OCI-LY7 (cell line): Measurements from ENCODE around the gene AGK. TPM values are rescaled to one million over a fixed set of nuclear protein-coding genes. Genes with fewer than 3 reads are reported as not detected.

Source experiments
- BruUV-seq: library from RNA; stranded (reverse); fragments of 400-500 nt; replicated peaks from 2 replicates; lab custom pipeline; 2021; lab: Mats Ljungman, UMichigan
- CTCF ChIA-PET: fragments of 300-600 bp; sonication (Branson Sonifier 250); formaldehyde crosslinking; loops from one replicate; lab custom pipeline; 2022; ENCODE audit warnings: antibody characterized with exemption; ENCODE audit not compliant: unreplicated experiment; lab: Charles Lee
- POLR2A ChIA-PET: fragments of 300-600 bp; sonication (Branson Sonifier 250); formaldehyde crosslinking; loops from one replicate; lab custom pipeline; 2022; ENCODE audit warnings: antibody characterized with exemption; lab: Charles Lee
- DNase-seq: peaks from one replicate; pipeline ENCODE4 v3.0.0-alpha.2; 2015; ENCODE audit warnings: low spot score
- H2AFZ ChIP-seq: fragments of 200-600 bp; sonication (generic), shearing (Covaris generic); 2 replicates; pipeline ENCODE4 v1.6.1; 2014; ENCODE audit warnings: mild to moderate bottlenecking, antibody characterized with exemption, low read length, moderate library complexity
- H3K27ac ChIP-seq: fragments of 200-600 bp; sonication (generic); 2 replicates; pipeline ENCODE4 v1.5.1; 2014; ENCODE audit warnings: mixed run types, low read depth, mild to moderate bottlenecking, moderate library complexity, low read length, inconsistent platforms; ENCODE audit not compliant: poor library complexity, severe bottlenecking
- H3K36me3 ChIP-seq: fragments of 200-600 bp; sonication (generic); 2 replicates; pipeline ENCODE4 v1.6.1; 2014; ENCODE audit warnings: mild to moderate bottlenecking, antibody characterized with exemption, low read length, moderate library complexity, mixed read lengths; ENCODE audit not compliant: insufficient read depth
- H3K4me1 ChIP-seq: fragments of 200-600 bp; sonication (generic); 2 replicates; pipeline ENCODE4 v1.5.1; 2014; ENCODE audit warnings: mild to moderate bottlenecking, low read length; ENCODE audit not compliant: insufficient read depth, poor library complexity, severe bottlenecking
- H3K4me2 ChIP-seq: fragments of 200-600 bp; sonication (generic); 2 replicates; pipeline ENCODE4 v1.6.1; 2014; ENCODE audit warnings: mild to moderate bottlenecking, low read length
- H3K4me3 ChIP-seq: fragments of 200-600 bp; sonication (generic); 2 replicates; pipeline ENCODE4 v1.5.1; 2014; ENCODE audit warnings: mild to moderate bottlenecking, low read depth, low read length; ENCODE audit not compliant: poor library complexity, severe bottlenecking
- H3K79me2 ChIP-seq: fragments of 200-600 bp; sonication (generic); 2 replicates; pipeline ENCODE4 v1.6.1; 2016; ENCODE audit warnings: low read depth, mild to moderate bottlenecking, low read length, moderate library complexity, mixed read lengths; ENCODE audit not compliant: insufficient read depth
- H3K9me2 ChIP-seq: fragments of 200-600 bp; sonication (generic); 2 replicates; pipeline ENCODE4 v1.6.1; 2016; ENCODE audit warnings: mild to moderate bottlenecking, low read length, mixed read lengths; ENCODE audit not compliant: insufficient read depth
- H3K9me3 ChIP-seq: fragments of 200-600 bp; sonication (generic); 2 replicates; pipeline ENCODE4 v1.6.1; 2014; ENCODE audit warnings: mild to moderate bottlenecking, mixed run types, low read length, mixed read lengths
- H4K20me1 ChIP-seq: fragments of 200-600 bp; sonication (generic); 2 replicates; pipeline ENCODE4 v1.6.1; 2014; ENCODE audit warnings: mild to moderate bottlenecking, antibody characterized with exemption, low read length, moderate library complexity, mixed read lengths; ENCODE audit not compliant: insufficient read depth
- CTCF ChIP-seq: fragments of 200-600 bp; sonication (generic); conservative IDR thresholded peaks from 2 replicates; pipeline ENCODE4 v1.5.1; 2014; ENCODE audit warnings: mild to moderate bottlenecking, antibody characterized with exemption, low read length, moderate library complexity, mixed read lengths
- EZH2phosphoT487 ChIP-seq: fragments of 200-600 bp; sonication (generic); IDR thresholded peaks from 2 replicates; pipeline ENCODE4 v1.6.1; 2018; ENCODE audit warnings: low read depth, borderline replicate concordance, mild to moderate bottlenecking, mixed run types, antibody characterized with exemption, low read length, moderate library complexity, mixed read lengths
- intact Hi-C: fragments of 100-400 bp; cut with micrococcal nuclease; formaldehyde crosslinking; loops from one replicate; pipeline ENCODE4 v1.10.0; 2022; ENCODE audit not compliant: unreplicated experiment
- total RNA-seq, 2 experiments: library from RNA; depleted of rRNA in 1 of 2; stranded (reverse); fragments of >200 nt in 1 of 2; shearing (Covaris generic) in 1 of 2; gene quantifications; 2 replicates each; pipeline ENCODE4 v1.2.3, GENCODE V29; 2014 to 2022

Gene AGK
- total RNA-seq, 2 experiments from 2014 or later: 31.2 to 33.6 TPM

GRCh38 chr7:141631525-141631924 lies 80.3 kb downstream of the AGK start:
- Histone ChIP-seq H3K36me3 (no peaks in the 10 kb centered on the region; the same call in 1 of the 2 replicates), H3K9me3 (no peaks in the 10 kb centered on the region), H4K20me1 (no peaks in the 10 kb centered on the region), H2AFZ (no peak overlapping the region), H3K9me2 (no peaks in the 10 kb centered on the region), H3K27ac (no peak overlapping the region), H3K4me2 (no peak overlapping the region), H3K4me3 (no peak overlapping the region), H3K79me2 (no peaks in the 10 kb centered on the region), H3K4me1 (no peaks in the 10 kb centered on the region)
- no peak for DNase-seq
- BruUV-seq: no TSS peak
- TF ChIP-seq EZH2phosphoT487: no peak
- no peak for TF ChIP-seq CTCF
- intact Hi-C loops: no loop called here
- ChIA-PET CTCF (interaction anchor here (0.5 kb wide), 1 partner anchor 76 kb away, joined by 4 read pairs; no protein-coding TSS in a partner anchor), POLR2A (no interaction called here)

- H3K4me3 ChIP-seq: no peak overlapping the region
- BruUV-seq: no TSS peak
- H3K4me2 ChIP-seq: no peak overlapping the region
- H3K79me2 ChIP-seq: no peaks in the 10 kb centered on the region
- ChIA-PET POLR2A (interaction anchor here (0.6 kb wide), 1 partner anchor 1196 kb away, joined by 3 read pairs; no protein-coding TSS in a partner anchor), CTCF (interaction anchor here (0.6 kb wide), 1 partner anchor 19 kb away, joined by 3 read pairs; no protein-coding TSS in a partner anchor)
- no peak for TF ChIP-seq CTCF
- TF ChIP-seq EZH2phosphoT487: no peak
- no peaks in the 10 kb centered on the region for H3K4me1 ChIP-seq
- H3K27ac ChIP-seq: no peak overlapping the region
- DNase-seq: no peak
- H2AFZ ChIP-seq: no peak overlapping the region
- peaks cover 3% of the 10 kb centered on the region; the same call in 1 of the 2 replicates for H3K36me3 ChIP-seq
- H3K9me3 ChIP-seq: no peaks in the 10 kb centered on the region
- no peaks in the 10 kb centered on the region for H4K20me1 ChIP-seq
- intact Hi-C loops: no loop called here
- H3K9me2 ChIP-seq: no peaks in the 10 kb centered on the region
These were observed 82.9 kb downstream of the AGK start for GRCh38 chr7:141634065-141634464.

DNA sequence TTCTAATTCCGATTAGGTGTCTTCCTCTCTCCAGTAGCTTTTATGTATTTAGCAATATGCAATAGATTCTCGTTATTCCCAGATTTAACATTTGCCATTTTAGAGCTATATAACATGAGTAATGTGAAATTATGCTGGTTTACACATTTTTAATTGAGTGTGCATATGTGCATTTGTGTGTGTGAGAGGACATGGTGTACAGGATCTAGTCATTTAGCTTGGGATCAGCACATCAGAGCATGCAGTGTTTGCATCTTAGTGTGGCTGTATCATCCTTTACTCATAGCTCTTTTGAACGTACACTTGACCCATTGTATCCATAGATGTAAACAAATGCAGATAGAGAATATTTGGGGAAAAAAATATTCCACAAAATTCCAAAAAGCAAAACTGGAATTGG lies 84.8 kb downstream of the AGK start:
- BruUV-seq: no TSS peak
- intact Hi-C loops: loop anchor here (5.0 kb wide), 1 partner anchor 39 kb away; no protein-coding TSS in a partner anchor
- Histone ChIP-seq H3K9me3 (no peaks in the 10 kb centered on the region), H3K4me1 (no peaks in the 10 kb centered on the region), H3K36me3 (peaks cover 3% of the 10 kb centered on the region; the same call in 1 of the 2 replicates), H4K20me1 (no peaks in the 10 kb centered on the region), H2AFZ (no peak overlapping the region), H3K27ac (no peak overlapping the region), H3K79me2 (no peaks in the 10 kb centered on the region), H3K9me2 (no peaks in the 10 kb centered on the region), H3K4me3 (no peak overlapping the region), H3K4me2 (no peak overlapping the region)
- TF ChIP-seq EZH2phosphoT487: no peak
- TF ChIP-seq CTCF: no peak
- no peak for DNase-seq
- POLR2A ChIA-PET: interaction anchor here (0.6 to 1.3 kb wide), 3 partner anchors 13 to 85 kb away, joined by 3 to 10 read pairs (median 4); partner anchors contain the start of gene AGK
- CTCF ChIA-PET: no interaction called here
